ENCODE results near the gene RHD.
A peak's percentile ranks its signal among the peaks of the same experiment; 100 is the strongest.
"Not testable (repeated sequence)": the region's sequence is repeated elsewhere in the genome, so short reads cannot be mapped to it uniquely, and the experiment has no call there.

RHD gene

DNA sequence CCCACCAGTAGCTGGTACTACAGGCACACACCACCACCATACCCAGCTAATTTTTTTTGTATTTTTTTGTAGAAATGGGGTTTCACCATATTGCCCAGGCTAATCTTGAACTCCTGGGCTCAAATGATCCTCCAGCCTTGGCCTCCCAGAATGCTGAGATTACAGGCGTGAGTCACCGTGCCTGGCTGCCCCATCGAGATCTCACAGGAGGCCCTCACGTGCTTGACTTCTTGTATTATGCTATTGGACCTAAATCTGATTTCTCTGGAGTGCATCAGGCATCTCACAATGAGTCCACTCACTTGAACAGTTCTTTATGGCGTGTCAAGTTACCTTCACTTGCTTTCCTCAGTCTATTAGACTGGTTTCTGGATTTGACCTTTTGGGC, 15.7 kb upstream of the RHD start:
- no peak for DNase-seq (ENCODE audit: low read depth in 2 of 2, low spot score in 1 of 2)

DNA sequence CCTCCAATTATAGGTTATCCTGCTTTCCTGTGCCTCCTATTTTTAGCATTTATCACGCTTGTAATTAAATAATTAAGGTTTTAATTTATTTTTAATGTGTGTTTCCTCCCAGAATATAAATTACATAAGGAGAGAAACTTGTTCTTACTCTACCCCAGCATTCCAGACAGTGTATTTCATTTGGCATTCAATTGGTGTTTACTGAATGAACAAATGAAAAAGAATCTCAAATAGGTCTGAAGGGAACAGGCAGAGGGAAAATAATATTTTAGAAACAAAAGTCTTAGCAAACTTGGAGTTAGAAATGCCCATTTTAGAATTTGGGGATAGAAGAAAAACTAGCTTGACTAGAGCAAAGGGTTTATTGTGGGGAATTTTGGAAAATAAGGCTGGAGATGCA, 15.1 kb upstream of the RHD start:
- no peak for DNase-seq (ENCODE audit: low read depth in 2 of 2, low spot score in 1 of 2)

DNA sequence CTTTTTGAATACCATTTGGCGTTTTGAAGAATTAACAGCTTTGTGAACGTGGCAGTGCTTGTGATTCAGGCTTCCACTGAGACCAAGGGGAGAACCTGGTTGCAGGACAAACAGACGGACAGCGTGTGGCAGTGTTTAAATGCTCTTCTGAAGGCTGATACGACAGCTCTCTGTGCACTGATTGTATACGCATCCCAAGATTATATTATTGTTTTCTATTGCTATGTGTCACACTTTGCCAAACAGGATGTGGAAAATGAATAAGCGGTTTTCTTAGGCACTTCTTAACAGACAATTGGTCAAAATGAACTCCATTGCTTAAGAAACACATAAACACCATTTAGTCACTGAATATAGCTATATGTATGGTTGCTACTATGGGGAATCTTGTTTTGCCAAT, 12.5 kb upstream of the RHD start:
- DNase-seq (ENCODE audit: low read depth in 2 of 2, low spot score in 1 of 2): not testable (repeated sequence)

DNA sequence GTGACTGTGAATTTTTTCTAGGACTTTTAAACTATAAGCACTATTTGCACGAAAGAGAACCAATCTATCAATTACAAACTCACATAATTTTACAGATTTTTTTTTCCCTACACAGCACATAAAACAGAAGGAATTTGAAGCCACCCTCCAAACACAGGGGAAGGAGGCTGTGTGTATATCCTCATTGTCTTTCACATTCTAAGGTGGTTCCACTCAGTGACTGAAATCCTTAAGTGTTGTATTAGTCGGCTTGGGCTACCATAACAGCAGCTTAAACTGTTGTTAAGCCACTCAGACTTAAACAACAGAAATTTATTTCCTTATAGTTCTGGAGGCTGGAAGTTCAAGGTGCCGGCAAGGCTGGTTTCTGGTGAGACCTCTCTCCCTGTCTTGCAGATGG, 12.0 kb upstream of the RHD start:
- DNase-seq (ENCODE audit: low read depth in 2 of 2, low spot score in 1 of 2): not testable (repeated sequence)

DNA sequence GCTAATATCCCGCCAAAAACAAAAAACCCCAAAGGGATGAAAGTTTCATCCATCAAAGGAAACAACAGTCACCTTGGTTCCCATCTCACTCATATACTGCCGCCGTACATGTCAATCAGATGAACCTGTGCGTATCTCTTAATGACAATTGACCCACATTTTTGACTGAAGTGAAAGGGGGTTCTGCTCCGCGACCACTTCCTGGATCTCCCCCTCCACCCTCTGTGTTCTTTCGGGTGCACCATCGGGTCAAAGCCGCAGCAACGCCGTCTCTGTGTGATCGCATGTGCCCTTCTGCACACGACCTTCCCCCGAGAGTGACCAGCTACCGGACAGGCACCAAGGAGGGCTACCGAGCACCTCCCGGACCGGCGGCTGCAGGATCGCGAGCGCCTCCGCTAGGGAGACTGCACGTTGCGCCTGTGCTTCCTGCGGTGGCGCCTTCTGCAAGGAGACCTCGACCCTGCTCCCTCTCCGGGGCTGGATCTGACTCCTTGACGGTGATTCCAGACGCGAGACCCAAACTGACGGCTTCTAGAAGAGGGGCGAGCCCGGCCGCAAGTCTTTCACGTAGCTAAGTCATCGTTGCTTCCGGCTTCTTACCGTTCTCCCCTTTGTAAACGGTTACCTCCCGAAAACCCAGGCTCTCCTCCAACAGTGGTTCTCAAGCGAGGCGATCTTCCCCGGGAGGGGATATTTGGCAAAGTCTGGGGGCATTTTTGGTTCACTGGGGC, 5.6 kb upstream of the RHD start:
- DNase-seq (ENCODE audit: low read depth in 2 of 2, low spot score in 1 of 2): not testable (repeated sequence)

DNA sequence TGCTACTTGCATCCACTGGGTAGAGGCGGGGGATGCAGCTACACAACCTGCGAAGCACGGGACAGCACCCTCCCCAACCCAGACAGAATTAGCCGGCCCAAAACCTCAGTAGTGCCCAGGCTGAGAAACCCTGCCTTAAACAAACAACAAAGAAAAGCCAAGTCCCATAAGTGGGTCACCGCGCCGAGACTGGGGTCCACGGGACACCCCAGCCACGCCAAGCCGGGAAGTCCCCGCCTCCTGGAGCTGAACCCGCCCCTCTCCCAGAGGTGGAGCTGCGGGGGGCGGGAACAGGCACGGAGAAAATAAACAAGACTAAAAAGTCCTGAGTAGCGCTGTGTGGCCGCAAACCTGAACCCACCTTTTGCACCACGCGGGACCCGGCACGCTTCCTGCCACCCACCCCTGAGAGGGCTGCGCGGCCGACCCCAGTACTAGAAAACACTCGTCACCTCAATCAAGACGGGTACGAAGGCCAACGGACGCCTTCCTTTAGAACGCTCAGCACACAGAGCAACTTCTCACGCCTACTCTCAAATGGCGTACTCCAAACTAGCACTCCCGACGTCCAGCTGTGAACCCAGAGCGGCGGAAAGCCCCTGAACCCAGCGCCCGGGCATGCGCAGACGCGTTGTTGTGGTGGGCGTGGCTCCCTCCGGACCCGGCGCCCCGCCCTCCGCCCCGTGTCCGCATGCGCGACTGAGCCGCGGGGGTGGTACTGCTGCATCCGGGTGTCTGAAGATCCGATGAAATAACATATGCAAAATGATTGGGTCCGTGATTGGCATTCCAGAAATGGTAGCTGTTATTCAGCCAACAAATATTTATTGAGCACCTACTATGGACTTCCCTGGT, 4.8 kb upstream of the RHD start:
- DNase-seq (ENCODE audit: low read depth in 2 of 2, low spot score in 1 of 2): peak; percentile 79 to 91

DNA sequence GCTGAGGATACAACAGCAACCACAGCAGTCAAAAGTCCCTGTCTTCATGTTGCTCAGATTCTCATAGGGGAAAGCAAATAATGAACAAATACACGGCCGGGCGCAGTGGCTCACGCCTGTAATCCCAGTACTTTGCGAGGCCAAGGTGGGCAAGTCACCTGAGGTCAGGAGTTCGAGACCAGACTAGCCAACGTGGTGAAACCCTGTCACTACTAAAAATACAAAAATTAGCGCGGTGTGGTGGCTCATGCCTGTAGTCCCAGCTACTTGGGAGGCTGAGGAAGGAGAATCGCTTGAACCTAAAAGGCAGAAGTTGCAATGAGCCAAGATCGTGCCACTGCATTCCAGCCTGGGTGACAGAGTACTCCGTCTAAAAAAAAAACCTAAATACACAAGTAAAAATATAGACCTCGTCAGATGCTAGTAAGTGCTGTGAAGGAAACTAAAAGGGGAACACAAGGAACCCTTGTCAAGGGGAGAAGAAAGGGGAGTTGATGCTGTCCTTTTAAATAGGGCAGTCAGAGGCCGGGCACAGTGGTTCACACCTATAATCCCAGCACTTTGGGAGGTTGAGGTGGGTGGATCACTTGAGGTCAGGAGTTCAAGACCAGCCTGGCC, 4.1 kb upstream of the RHD start:
- not testable (repeated sequence) for DNase-seq (ENCODE audit: low read depth in 2 of 2, low spot score in 1 of 2)

DNA sequence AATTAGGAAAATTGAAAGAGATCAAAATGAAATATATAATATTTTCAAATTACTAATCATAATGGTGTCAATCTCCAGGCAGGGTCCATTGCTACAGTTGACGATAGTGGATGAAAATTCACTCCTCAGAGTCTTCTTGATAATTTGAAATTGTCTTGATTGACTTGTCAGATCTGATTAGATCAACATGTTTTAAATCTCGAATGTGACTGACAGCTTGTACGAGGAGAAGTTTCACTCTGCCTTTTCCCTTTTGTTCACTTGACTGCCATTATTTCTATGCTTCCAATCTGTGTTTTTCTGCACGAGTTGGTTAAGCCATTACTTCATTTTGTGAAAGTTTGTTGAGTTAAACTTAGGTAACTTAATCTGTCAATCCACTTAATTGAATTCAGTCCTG, 3.3 kb downstream of the RHD start:
- DNase-seq (ENCODE audit: low read depth in 2 of 2, low spot score in 1 of 2): not testable (repeated sequence)

DNA sequence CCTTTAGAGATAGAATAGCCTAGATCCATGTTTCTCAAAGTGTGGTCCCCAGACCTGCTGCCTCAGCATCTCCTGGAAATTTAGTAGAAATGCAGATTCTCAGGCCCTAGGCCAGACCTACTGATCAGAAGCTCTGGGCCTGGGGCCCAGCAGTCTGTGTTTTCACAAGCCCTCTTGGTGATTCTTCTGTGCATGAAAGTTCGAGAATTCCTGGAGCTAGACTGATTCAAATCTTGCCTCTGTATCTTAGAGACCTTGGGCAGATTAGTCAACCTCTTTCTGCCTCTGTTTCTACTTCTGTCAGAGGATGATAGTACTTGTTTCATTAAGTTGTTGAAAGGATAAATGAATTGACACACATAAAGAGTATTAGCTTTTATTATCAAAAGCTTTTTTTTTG, 5.0 kb downstream of the RHD start:
- not testable (repeated sequence) for DNase-seq (ENCODE audit: low read depth in 2 of 2, low spot score in 1 of 2)

DNA sequence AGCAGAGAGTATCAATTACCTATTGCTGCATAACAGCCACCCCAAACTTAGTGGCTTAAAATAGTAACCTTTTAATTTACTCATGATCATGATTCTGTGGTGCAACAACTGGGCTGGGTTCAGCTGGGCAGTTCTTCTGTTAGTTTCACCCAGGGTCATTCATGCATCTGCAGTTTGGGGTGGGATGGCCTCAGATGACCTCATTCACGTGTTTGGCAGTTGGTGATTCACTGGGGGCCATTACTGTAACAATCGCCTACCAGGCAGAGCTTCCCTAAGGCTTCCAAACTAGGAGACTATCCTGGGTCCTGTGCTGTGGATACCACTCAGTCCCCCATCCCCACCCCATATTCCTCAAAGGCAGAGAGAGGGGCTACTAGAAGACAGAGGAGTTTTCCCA, 6.0 kb downstream of the RHD start:
- not testable (repeated sequence) for DNase-seq (ENCODE audit: low read depth in 2 of 2, low spot score in 1 of 2)

DNA sequence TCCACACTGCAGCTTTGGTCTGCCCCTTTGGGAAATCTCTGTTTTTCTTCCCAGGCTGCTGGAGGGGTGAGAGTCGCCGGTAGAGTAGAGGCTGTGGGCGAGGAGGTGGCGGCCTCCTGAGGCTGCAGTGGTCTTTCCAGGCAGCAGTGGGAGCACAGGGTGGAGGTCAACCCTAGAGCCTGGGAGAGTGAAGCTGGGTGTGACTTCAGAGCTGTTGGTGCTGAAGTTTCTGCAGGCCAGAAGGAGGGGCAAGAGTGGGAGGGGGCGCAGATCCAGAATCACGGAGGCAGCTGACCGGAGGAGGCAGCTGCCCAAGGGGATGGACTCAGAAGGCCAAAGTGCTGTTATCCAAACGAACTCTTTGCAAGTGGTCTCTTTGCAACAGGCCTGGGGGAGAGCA, 6.5 kb downstream of the RHD start:
- not testable (repeated sequence) for DNase-seq (ENCODE audit: low read depth in 2 of 2, low spot score in 1 of 2)

DNA sequence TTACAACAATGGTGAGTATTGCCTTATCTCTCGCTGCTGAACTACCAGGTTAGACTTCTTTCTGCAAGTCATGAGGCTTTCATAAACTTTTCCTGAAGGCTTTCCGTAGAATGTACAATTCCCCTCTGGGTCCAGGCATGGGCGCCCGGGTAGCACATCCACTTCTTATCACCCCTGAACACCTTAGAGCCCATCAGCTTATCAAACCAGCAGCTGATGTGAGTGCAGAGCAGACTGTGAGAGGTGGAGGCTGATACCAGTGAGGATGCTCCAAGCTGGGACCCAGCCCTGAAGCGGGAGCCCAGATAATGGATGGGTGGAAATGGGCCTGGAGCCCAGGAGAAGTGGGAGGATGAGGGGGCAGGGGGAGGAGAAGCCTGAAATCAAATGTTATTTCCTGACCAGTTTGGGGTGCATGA, 7.4 kb downstream of the RHD start:
- DNase-seq (ENCODE audit: low read depth in 2 of 2, low spot score in 1 of 2): not testable (repeated sequence)

DNA sequence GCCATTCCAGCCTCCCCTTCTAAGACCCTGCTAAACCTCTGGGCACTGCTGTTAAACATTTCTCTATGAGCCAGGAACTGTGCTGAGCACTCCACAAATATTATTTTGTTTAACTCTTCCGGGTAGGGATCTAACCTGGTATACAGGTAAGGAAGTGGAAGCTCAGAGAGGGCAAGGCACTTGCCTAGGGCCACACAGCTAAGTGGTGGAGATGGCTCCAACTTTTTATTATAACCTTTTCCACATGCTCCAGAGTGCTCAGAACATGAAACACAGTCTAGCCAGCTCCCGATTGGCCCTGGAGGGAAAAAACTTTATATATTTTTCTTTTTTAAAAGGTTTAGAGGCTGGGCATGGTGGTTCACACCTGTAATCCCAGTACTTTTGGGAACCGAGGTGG, 13.6 kb downstream of the RHD start:
- not testable (repeated sequence) for DNase-seq (ENCODE audit: low read depth in 2 of 2, low spot score in 1 of 2)

DNA sequence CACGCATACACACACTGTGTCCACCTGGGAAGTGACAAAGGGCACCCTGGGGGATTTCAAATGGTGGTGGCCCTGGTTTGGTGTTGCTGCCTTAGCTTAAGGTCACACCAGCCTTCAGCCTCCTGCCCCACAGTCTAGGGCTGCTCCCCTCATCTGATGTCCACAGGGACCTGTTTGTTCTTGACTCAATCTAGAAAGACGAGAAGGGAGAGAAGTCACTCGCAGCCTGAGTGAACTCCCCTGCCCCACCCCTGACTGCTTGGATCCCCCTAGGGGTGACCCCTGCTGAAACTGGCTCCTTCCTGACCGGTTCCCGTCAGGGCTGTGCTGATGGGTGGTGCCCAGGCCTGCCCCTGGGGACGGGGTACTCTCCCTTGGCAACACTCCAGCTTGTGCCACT, 14.9 kb downstream of the RHD start:
- not testable (repeated sequence) for DNase-seq (ENCODE audit: low read depth in 2 of 2, low spot score in 1 of 2)

DNA sequence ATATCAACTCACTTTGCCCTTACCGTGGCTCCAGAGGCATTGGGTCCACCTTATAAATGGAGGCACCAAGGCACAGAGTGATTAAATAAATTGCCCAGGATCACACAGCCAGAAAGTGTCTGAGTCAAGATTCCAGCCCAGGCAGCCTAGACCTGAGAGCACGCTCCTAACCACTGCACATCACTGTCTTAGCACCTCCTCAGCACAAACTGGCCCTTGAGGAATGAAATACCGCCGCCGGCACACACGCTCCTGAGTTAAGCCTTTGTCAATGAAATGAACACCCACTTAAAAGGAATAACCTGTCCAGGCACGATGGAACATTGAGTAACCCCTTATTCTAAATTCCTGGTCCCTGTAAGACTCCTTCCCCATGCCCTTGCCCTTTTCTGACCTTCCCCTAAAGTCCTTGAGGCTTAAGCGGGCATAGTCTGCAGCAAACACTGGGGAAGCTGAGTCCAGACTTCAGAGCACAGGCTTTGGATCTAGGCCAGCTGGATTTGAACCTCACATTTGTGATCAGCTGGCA, 16.3 kb downstream of the RHD start:
- not testable (repeated sequence) for DNase-seq (ENCODE audit: low read depth in 2 of 2, low spot score in 1 of 2)

DNA sequence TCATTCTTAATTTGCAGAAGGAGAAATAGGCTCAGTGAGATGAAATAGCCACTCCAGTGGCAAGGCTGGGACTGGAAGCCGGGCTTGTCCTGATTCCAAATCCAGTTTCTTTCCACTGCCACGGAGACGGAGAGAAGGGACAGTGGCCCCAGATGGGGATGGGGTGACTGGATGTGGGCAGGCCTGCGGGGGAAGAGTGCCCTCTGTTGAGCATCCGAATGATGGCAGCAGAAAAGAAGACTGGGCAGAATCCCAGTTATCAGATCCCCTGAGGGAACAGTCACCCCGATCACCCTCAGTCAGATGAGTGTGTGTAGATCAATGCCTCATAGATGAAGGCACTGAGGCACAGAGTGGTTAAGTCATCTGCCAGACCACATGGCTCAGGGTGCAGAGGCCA, 17.7 kb downstream of the RHD start:
- not testable (repeated sequence) for DNase-seq (ENCODE audit: low read depth in 2 of 2, low spot score in 1 of 2)

DNA sequence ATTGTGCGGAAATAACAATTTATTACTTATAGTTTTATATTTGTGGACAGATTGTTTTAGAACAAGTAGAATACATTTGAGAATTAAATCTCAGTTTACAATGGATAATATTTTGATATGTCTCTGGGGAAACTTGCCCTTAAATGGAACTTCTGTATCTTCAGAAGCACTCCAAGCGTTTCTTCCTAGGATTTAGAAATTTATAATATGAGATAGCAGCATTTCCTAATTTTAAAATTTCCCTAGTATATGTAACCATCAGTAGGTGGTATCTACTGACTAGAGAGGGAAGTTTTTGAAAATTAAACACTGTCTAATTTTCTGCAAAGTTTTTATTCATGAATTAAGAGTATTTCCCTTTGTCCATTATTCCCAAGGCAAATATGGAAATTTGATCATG, 21.1 kb downstream of the RHD start:
- DNase-seq (ENCODE audit: low read depth in 2 of 2, low spot score in 1 of 2): not testable (repeated sequence)

DNA sequence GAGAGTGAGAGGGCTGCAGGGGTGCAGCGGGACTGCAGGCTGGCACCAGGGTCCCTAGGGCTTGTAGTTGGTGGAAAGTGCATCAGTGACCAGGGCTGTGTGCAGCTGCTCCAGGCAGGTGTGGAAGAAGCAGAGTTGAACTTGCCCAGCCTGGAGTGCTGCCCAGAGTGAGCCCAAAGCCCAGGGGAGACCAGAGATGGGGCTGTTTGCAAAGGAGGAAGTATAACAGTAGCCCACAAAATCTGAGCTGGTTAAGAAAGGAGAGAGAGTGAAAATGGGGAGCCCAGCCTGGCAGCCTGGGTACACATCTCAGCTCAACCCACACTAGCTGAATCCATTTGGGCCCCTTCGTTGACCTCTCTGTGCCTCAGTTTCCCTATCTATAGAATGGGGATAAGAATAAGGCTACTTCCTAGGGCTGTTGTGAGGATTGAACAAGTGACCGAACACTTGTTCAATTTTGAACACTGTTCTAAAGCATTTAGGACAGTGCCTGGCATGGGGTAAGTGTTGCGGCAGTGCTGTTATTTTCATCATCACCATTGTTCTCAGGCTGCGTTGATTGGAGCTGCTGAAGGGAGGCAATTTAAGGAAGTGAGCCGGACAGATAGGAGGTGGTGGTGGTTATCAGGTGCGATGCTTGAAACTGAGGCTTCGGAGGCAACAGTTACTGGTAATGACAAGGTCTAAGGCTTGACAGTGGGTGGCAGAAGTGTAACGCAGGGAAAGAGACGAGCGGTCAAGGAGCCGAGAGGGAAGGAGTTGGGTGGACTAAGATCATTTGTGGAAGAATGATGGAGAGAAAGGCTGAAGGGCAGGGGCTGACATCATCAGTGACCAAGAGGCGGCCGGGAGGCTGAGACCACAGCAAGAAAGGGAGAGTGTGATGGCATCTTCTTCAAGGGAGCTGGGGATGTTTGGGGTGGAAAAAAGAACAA, 22.8 kb downstream of the RHD start:
- not testable (repeated sequence) for DNase-seq (ENCODE audit: low read depth in 2 of 2, low spot score in 1 of 2)

DNA sequence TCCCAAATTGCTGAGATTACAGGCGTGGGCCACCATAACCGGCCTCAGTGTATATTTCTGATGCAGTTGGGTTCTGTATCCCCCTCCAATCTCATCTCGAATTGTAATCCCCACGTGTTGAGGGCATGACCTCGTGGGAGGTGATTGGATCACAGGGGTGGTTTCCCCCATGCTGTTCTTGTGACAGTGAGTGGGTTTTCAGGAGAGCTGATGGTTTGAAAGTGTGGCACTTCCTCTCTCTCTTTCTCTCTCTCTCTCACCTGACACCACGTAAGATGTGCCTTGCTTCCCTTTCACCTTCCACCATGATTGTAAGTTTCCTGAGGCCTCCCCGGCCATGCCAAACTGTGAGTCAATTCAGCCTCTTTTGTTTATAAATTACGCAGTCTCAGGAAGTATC, 24.2 kb downstream of the RHD start:
- DNase-seq (ENCODE audit: low read depth in 2 of 2, low spot score in 1 of 2): not testable (repeated sequence)

DNA sequence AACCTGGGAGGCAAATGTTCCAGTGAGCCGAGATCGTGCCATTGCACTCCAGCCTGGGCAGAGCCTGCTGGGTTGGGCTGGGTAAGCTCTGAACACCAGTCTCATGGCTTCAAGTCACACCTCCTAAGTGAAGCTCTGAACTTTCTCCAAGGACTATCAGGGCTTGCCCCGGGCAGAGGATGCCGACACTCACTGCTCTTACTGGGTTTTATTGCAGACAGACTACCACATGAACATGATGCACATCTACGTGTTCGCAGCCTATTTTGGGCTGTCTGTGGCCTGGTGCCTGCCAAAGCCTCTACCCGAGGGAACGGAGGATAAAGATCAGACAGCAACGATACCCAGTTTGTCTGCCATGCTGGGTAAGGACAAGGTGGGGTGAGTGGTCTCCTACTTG, 28.4 kb downstream of the RHD start:
- not testable (repeated sequence) for DNase-seq (ENCODE audit: low read depth in 2 of 2, low spot score in 1 of 2)

DNA sequence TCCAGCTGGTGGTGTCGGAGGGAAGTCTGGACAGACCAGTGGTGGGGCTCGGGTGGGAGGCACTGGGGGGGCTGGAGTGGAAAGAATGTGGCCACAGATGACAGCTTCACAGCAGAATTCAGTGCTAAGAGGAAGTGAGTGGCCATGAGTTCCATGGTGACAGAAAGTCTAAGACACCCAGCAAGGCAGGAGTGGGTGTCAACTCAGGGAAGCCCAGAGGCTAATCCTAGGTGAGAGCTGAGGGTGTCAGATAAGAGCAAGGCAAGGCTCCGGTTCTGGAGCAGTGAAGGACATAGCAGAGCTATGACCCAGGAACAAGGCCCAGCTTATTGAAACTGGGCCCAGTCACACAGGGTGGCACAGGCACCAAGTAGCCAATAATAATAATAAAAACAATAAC, 30.0 kb downstream of the RHD start:
- not testable (repeated sequence) for DNase-seq (ENCODE audit: low read depth in 2 of 2, low spot score in 1 of 2)

Data from stimulated activated CD8-positive, alpha-beta memory T cell treated with anti-CD3 and anti-CD28 coated beads, Interleukin-4, amount 100 ng/mL, for 4 hours (primary cell).